Endothelial cell of umbilical vein (primary cell): ENCODE results near the gene TTYH3. TPM values are rescaled to one million over a fixed set of nuclear protein-coding genes. Genes with fewer than 3 reads are reported as not detected.

Source experiments
- BruUV-seq: library from RNA; stranded (reverse); fragments of 400-500 nt; replicated peaks from 2 replicates; lab custom pipeline; 2021; lab: Mats Ljungman, UMichigan
- CTCF ChIA-PET: fragments of 300-600, 350-600 bp; sonication (Branson Sonifier 250); formaldehyde crosslinking; loops from one replicate; lab custom pipeline; 2021; ENCODE audit warnings: antibody characterized with exemption, inconsistent platforms; lab: Charles Lee
- POLR2A ChIA-PET: fragments of 300-600, 350-600 bp; sonication (Branson Sonifier 250); formaldehyde crosslinking; loops from one replicate; lab custom pipeline; 2021; ENCODE audit warnings: antibody characterized with exemption, inconsistent platforms; lab: Charles Lee
- DNase-seq: peaks from one replicate; pipeline ENCODE4 v3.0.0-alpha.2; 2011; ENCODE audit warnings: low read depth, low spot score
- FAIRE-seq: peaks from 2 replicates; lab custom pipeline; 2011; peaks lifted over from hg19 to GRCh38; lab: Jason Lieb, UNC
- H2AFZ ChIP-seq: 2 replicates; pipeline ENCODE4 v1.6.0; 2012; ENCODE audit warnings: low read depth, low read length, control low read depth, inconsistent platforms
- H3K27ac ChIP-seq: 2 replicates; pipeline ENCODE4 v1.5.1; 2011; ENCODE audit warnings: low read depth, mild to moderate bottlenecking, control low read depth, low read length, moderate library complexity; ENCODE audit not compliant: insufficient read depth
- H3K27me3 ChIP-seq, 2 experiments: 2 replicates each; pipeline versions ENCODE4 v1.6.0 to v1.6.1; 2011; ENCODE audit warnings: low read length in 2 of 2, mixed read lengths in 1 of 2; ENCODE audit not compliant: control insufficient read depth in 2 of 2, insufficient read depth in 2 of 2
- H3K36me3 ChIP-seq, 2 experiments: 2 replicates in 1 of 2; 3 replicates in 1 of 2; pipeline ENCODE4 v1.5.1; 2011; ENCODE audit warnings: low read length in 2 of 2, mild to moderate bottlenecking in 1 of 2, moderate library complexity in 1 of 2; ENCODE audit not compliant: control insufficient read depth in 2 of 2, insufficient read depth in 2 of 2; ENCODE audit errors: extremely low read depth in 1 of 2
- H3K4me1 ChIP-seq: 3 replicates; pipeline ENCODE4 v1.5.1; 2011; ENCODE audit warnings: mild to moderate bottlenecking, low read length; ENCODE audit not compliant: control insufficient read depth, insufficient read depth; ENCODE audit errors: extremely low read depth
- H3K4me2 ChIP-seq: 2 replicates; pipeline ENCODE4 v1.6.1; 2011; ENCODE audit warnings: low read length, control low read depth, mixed read lengths; ENCODE audit not compliant: insufficient read depth
- H3K4me3 ChIP-seq, 3 experiments: fragments of 200-600 bp in 1 of 3; sonication (generic), shearing (Covaris generic) in 1 of 3; replicated peaks in 1 of 3; 2 replicates each; pipeline ENCODE4 v1.5.1; 2011 to 2016; ENCODE audit warnings: control low read depth in 3 of 3, low read length in 3 of 3, mild to moderate bottlenecking in 2 of 3, inconsistent platforms in 1 of 3, low read depth in 1 of 3, moderate library complexity in 1 of 3; ENCODE audit not compliant: insufficient read depth in 1 of 3
- H3K79me2 ChIP-seq: 2 replicates; pipeline ENCODE4 v1.6.0; 2012; ENCODE audit warnings: low read length, inconsistent platforms; ENCODE audit not compliant: control insufficient read depth, insufficient read depth
- H3K9ac ChIP-seq: replicated peaks from 2 replicates; pipeline ENCODE3; 2011; ENCODE audit warnings: low read length, control low read depth; ENCODE audit not compliant: insufficient read depth; ENCODE audit errors: extremely low read depth
- H3K9me1 ChIP-seq: replicated peaks from 3 replicates; pipeline ENCODE4 v1.6.0; 2011; ENCODE audit warnings: mild to moderate bottlenecking, low read length; ENCODE audit not compliant: control insufficient read depth, insufficient read depth; ENCODE audit errors: extremely low read depth
- H3K9me3 ChIP-seq: replicated peaks from 2 replicates; pipeline ENCODE4 v1.5.1; 2012; ENCODE audit warnings: low read length, inconsistent platforms; ENCODE audit not compliant: control insufficient read depth, insufficient read depth
- H4K20me1 ChIP-seq: replicated peaks from 2 replicates; pipeline ENCODE3; 2011; ENCODE audit warnings: mild to moderate bottlenecking, low read length; ENCODE audit not compliant: control insufficient read depth, insufficient read depth; ENCODE audit errors: extremely low read depth
- EZH2 ChIP-seq: IDR thresholded peaks from 2 replicates; pipeline ENCODE4 v1.6.1; 2012; ENCODE audit warnings: borderline replicate concordance, low read depth, mild to moderate bottlenecking, moderate library complexity, low read length, inconsistent platforms; ENCODE audit not compliant: severe bottlenecking
- FOS ChIP-seq: IDR thresholded peaks from 2 replicates; pipeline ENCODE4 v1.6.1; 2011; ENCODE audit warnings: mild to moderate bottlenecking, low read length, moderate library complexity, borderline replicate concordance; ENCODE audit not compliant: insufficient read depth
- GATA2 ChIP-seq: IDR thresholded peaks from 2 replicates; pipeline ENCODE4 v1.7.0; 2011; ENCODE audit warnings: low read depth, mild to moderate bottlenecking, moderate library complexity, mixed read lengths, low read length; ENCODE audit not compliant: insufficient read length, insufficient read depth
- JUN ChIP-seq: IDR thresholded peaks from 2 replicates; pipeline ENCODE4 v1.6.1; 2011; ENCODE audit warnings: borderline replicate concordance, low read depth; ENCODE audit not compliant: insufficient read length, insufficient read depth
- MYC ChIP-seq: IDR thresholded peaks from one replicate; pipeline ENCODE4 v1.6.1; 2011; ENCODE audit warnings: mild to moderate bottlenecking, low read depth, low read length
- POLR2A ChIP-seq: IDR thresholded peaks from 2 replicates; pipeline ENCODE4 v1.6.1; 2012; ENCODE audit warnings: low read depth, mild to moderate bottlenecking, control low read depth, low read length
- POLR2AphosphoS5 ChIP-seq: IDR thresholded peaks from 2 replicates; pipeline ENCODE4 v1.6.1; 2012; ENCODE audit warnings: low read depth, mild to moderate bottlenecking, control low read depth, low read length, moderate library complexity; ENCODE audit not compliant: insufficient read depth
- dilution Hi-C: fragments of 300-500 bp; cut with MboI; formaldehyde crosslinking; loops from one replicate; pipeline ENCODE4 v1.15.0; 2019; ENCODE audit warnings: low sequenced_read_pairs; ENCODE audit not compliant: extremely low pct_ligation_motif_present
- intact Hi-C: fragments of 100-400 bp; cut with micrococcal nuclease; formaldehyde crosslinking; loops from one replicate; pipeline ENCODE4 v1.10.0; 2022
- polyA plus RNA-seq, 4 experiments: library from polyadenylated mRNA; depleted of rRNA in 3 of 4; stranded (reverse) in 3 of 4; unstranded in 1 of 4; fragments of >200 nt; gene quantifications; 2 replicates each; pipeline versions ENCODE4 v1.2.1 to v1.2.3, GENCODE V29; 2011 to 2012; ENCODE audit warnings: missing spikeins in 1 of 4
- total RNA-seq: library from RNA; stranded (reverse); gene quantifications from 2 replicates; pipeline ENCODE4 v1.2.3, GENCODE V29; 2021
- TF ChIP-seq, protein P1 (sequence below): IDR thresholded peaks from 2 replicates; pipeline ENCODE4 v1.6.1; 2011; ENCODE audit not compliant: insufficient read depth, insufficient read length
- TF ChIP-seq, protein P2 (sequence below), 2 donors: IDR thresholded peaks; 1 replicate in 1 of 2; 2 replicates in 1 of 2; pipeline ENCODE4 v1.5.1; 2011; ENCODE audit warnings: low read length in 2 of 2, mild to moderate bottlenecking in 2 of 2, moderate library complexity in 2 of 2, control low read depth in 1 of 2, inconsistent platforms in 1 of 2, low read depth in 1 of 2; ENCODE audit not compliant: insufficient read depth in 1 of 2; ENCODE audit errors: extremely low read depth in 1 of 2

TTYH3 gene
- total and polyA plus RNA-seq, 2 donors (not counting 3 experiments of a cell fraction or from before 2014, with no cell fraction given), result 143 to 280 TPM

DNA sequence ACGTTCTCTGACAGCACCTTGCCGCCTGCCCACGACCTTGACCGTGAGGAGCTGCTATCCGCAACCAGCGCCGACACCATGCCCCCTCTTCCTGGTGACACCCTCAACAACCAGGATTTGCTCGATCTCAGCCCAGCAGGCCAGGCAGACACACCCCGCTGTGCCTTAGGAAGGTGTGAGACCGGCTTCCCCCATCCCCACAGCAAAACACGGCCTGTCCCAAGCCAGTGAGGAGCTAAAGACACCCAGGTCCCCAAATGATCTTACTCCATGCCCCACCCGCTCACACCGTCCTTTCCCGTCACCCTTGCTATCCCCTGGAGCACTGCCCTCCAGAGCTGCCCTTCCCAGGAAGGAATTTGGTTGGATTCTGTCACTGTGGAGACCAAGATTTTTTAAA lies 21.3 kb upstream of the TTYH3 start:
- no peak for FAIRE-seq
- CTCF ChIA-PET, result interaction anchor here (2.0 kb wide), 1 partner anchor 50 kb away, joined by 4 read pairs; no protein-coding TSS in a partner anchor

DNA sequence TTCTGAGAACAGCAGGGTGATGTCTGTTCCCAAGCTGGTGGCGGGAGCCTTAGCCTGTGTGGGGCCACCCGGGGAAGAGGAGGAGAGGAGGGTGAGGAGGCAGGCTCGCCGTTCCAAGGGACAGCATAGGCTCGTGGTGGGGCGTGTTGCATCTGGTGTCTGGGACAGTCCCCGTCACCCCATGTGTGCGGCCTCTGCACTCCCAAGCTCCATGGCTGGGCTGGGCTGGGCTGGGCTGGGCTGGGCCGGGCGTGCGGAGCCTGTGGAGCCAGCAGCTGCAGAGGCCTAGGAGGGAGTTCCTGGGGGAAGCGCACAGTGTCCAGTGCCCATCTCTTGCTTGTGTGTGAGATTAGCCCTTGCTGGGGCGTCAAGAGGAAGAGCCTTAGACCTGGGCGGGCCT lies 20.9 kb upstream of the TTYH3 start:
- TF ChIP-seq MYC (no peak), POLR2AphosphoS5 (no peak), GATA2 (no peak), EZH2 (no peak), FOS (no peak), JUN (no peak)
- TF ChIP-seq, protein P1, sequence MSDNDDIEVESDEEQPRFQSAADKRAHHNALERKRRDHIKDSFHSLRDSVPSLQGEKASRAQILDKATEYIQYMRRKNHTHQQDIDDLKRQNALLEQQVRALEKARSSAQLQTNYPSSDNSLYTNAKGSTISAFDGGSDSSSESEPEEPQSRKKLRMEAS, result no peak
- TF ChIP-seq, protein P2, sequence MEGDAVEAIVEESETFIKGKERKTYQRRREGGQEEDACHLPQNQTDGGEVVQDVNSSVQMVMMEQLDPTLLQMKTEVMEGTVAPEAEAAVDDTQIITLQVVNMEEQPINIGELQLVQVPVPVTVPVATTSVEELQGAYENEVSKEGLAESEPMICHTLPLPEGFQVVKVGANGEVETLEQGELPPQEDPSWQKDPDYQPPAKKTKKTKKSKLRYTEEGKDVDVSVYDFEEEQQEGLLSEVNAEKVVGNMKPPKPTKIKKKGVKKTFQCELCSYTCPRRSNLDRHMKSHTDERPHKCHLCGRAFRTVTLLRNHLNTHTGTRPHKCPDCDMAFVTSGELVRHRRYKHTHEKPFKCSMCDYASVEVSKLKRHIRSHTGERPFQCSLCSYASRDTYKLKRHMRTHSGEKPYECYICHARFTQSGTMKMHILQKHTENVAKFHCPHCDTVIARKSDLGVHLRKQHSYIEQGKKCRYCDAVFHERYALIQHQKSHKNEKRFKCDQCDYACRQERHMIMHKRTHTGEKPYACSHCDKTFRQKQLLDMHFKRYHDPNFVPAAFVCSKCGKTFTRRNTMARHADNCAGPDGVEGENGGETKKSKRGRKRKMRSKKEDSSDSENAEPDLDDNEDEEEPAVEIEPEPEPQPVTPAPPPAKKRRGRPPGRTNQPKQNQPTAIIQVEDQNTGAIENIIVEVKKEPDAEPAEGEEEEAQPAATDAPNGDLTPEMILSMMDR (IDR thresholded peaks at IDR 0.05; ENCODE audit: extremely low read depth in 1 of 2, insufficient read depth in 1 of 2, low read depth in 1 of 2, low read length in 2 of 2), result no peak
- no peak for DNase-seq
- H2AFZ ChIP-seq, result no peak overlapping the region
- H3K9me1 ChIP-seq, result no peaks in the 10 kb centered on the region
- no peaks in the 10 kb centered on the region for H3K9me3 ChIP-seq
- FAIRE-seq, result no peak
- no peaks in the 10 kb centered on the region for H3K36me3 ChIP-seq
- H4K20me1 ChIP-seq, result no peaks in the 10 kb centered on the region
- dilution Hi-C loops (no loop called here), intact Hi-C loops (no loop called here)
- peaks cover 13% of the 10 kb centered on the region for H3K4me1 ChIP-seq
- H3K27ac ChIP-seq, result no peak overlapping the region
- H3K79me2 ChIP-seq, result no peaks in the 10 kb centered on the region
- ChIA-PET CTCF (interaction anchor here (2.0 kb wide), 2 partner anchors 32 to 49 kb away, joined by 4 to 6 read pairs; no protein-coding TSS in a partner anchor), POLR2A (no interaction called here)
- no peak overlapping the region for H3K4me3 ChIP-seq
- no TSS peak for BruUV-seq
- no peak overlapping the region for H3K9ac ChIP-seq
- H3K4me2 ChIP-seq, result no peak overlapping the region
- no peaks in the 10 kb centered on the region for H3K27me3 ChIP-seq

More for the DNA sequence above, 21.3 kb upstream of the TTYH3 start:
- Histone ChIP-seq H3K4me1 (peaks cover 13% of the 10 kb centered on the region), H3K4me2 (no peak overlapping the region), H2AFZ (no peak overlapping the region), H3K27ac (no peak overlapping the region), H4K20me1 (no peaks in the 10 kb centered on the region), H3K36me3 (no peaks in the 10 kb centered on the region), H3K4me3 (no peak overlapping the region), H3K27me3 (no peaks in the 10 kb centered on the region), H3K79me2 (no peaks in the 10 kb centered on the region), H3K9me1 (no peaks in the 10 kb centered on the region), H3K9me3 (no peaks in the 10 kb centered on the region), H3K9ac (no peak overlapping the region)
- DNase-seq, result no peak
- no TSS peak for BruUV-seq
- no peak for TF ChIP-seq POLR2AphosphoS5
- TF ChIP-seq, protein P1, result no peak
- no peak for TF ChIP-seq GATA2
- TF ChIP-seq POLR2A, result no peak
- TF ChIP-seq EZH2, result no peak
- no peak for TF ChIP-seq JUN
- POLR2A ChIA-PET, result no interaction called here
- intact Hi-C loops (no loop called here), dilution Hi-C loops (no loop called here)
